ENCODE measurements around the gene SH3RF2. TPM values are rescaled to one million over a fixed set of nuclear protein-coding genes. Genes with fewer than 3 reads are reported as not detected.
A peak's percentile ranks its signal among the peaks of the same experiment; 100 is the strongest.

SH3RF2 gene
- total and polyA plus RNA-seq, 2 donors (not counting 1 experiment from before 2014, with no cell fraction given): 0.53 to 1.2 TPM

- Histone ChIP-seq H3K4me1 (ENCODE audit: control insufficient read depth, extremely low read depth, insufficient read depth, low read length) (peaks cover 3% of the 10 kb centered on the region), H3K36me3 (ENCODE audit: control insufficient read depth, insufficient read depth, low read length) (no peaks in the 10 kb centered on the region), H3K4me2 (ENCODE audit: extremely low read depth, insufficient read depth, low read length) (no peak overlapping the region), H3K9ac (ENCODE audit: insufficient read depth, low read length) (no peak overlapping the region), H3K27ac (ENCODE audit: insufficient read depth, low read length) (no peak overlapping the region), H2AFZ (ENCODE audit: low read length) (no peak overlapping the region), H3K79me2 (ENCODE audit: control insufficient read depth, insufficient read depth, low read length) (no peaks in the 10 kb centered on the region), H3K9me3 (ENCODE audit: control insufficient read depth, insufficient read depth, low read depth, low read length) (no peaks in the 10 kb centered on the region), H4K20me1 (ENCODE audit: control insufficient read depth, extremely low read depth, insufficient read depth, low read length) (no peaks in the 10 kb centered on the region), H3K27me3 (ENCODE audit: control insufficient read depth, insufficient read depth, low read length) (no peaks in the 10 kb centered on the region), H3K4me3 (replicated peaks in 1 of 4; ENCODE audit: control extremely low read depth in 1 of 4, insufficient read depth in 1 of 4, low read depth in 3 of 4, low read length in 4 of 4) (no peak overlapping the region)
- TF ChIP-seq, protein P1, sequence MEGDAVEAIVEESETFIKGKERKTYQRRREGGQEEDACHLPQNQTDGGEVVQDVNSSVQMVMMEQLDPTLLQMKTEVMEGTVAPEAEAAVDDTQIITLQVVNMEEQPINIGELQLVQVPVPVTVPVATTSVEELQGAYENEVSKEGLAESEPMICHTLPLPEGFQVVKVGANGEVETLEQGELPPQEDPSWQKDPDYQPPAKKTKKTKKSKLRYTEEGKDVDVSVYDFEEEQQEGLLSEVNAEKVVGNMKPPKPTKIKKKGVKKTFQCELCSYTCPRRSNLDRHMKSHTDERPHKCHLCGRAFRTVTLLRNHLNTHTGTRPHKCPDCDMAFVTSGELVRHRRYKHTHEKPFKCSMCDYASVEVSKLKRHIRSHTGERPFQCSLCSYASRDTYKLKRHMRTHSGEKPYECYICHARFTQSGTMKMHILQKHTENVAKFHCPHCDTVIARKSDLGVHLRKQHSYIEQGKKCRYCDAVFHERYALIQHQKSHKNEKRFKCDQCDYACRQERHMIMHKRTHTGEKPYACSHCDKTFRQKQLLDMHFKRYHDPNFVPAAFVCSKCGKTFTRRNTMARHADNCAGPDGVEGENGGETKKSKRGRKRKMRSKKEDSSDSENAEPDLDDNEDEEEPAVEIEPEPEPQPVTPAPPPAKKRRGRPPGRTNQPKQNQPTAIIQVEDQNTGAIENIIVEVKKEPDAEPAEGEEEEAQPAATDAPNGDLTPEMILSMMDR (conservative IDR thresholded peaks at IDR 0.05 in 1 of 2, IDR thresholded peaks at IDR 0.05 in 1 of 2; ENCODE audit: low read depth in 1 of 2, low read length in 2 of 2): no peak
- no peak for TF ChIP-seq EZH2 (IDR thresholded peaks at IDR 0.05; ENCODE audit: low read length, missing control alignments)
- no peak for DNase-seq (ENCODE audit: low read depth in 2 of 2)
These were observed 13.0 kb upstream of the SH3RF2 start for GRCh38 chr5:145923405-145923804.

DNA sequence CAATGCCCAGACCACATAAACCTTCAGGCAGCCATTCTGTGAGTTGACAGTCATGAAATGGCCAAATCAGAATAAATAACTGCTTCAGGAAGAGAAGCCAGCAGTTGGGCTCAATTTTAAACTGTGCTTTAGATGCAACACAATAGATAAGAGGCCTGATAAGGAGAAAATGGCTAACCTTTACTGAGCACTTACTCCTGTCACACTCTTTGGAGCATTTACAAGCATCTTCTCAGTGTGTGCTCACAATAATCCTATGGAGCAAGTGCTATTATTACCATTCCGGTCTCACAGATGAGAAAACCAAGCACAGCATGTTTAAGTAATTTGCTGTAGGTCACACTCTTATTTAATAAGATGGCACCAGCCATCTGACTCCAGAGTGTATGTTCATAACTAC, 11.5 kb upstream of the SH3RF2 start:
- no peak overlapping the region for H3K27ac ChIP-seq (ENCODE audit: insufficient read depth, low read length)
- H3K9me3 ChIP-seq (ENCODE audit: control insufficient read depth, insufficient read depth, low read depth, low read length): no peaks in the 10 kb centered on the region
- peaks cover 3% of the 10 kb centered on the region for H3K4me1 ChIP-seq (ENCODE audit: control insufficient read depth, extremely low read depth, insufficient read depth, low read length)
- no peak for TF ChIP-seq EZH2 (IDR thresholded peaks at IDR 0.05; ENCODE audit: low read length, missing control alignments)
- TF ChIP-seq, protein P1 (conservative IDR thresholded peaks at IDR 0.05 in 1 of 2, IDR thresholded peaks at IDR 0.05 in 1 of 2; ENCODE audit: low read depth in 1 of 2, low read length in 2 of 2): no peak
- H4K20me1 ChIP-seq (ENCODE audit: control insufficient read depth, extremely low read depth, insufficient read depth, low read length): no peaks in the 10 kb centered on the region
- no peaks in the 10 kb centered on the region for H3K27me3 ChIP-seq (ENCODE audit: control insufficient read depth, insufficient read depth, low read length)
- H3K4me3 ChIP-seq (replicated peaks in 1 of 4; ENCODE audit: control extremely low read depth in 1 of 4, insufficient read depth in 1 of 4, low read depth in 3 of 4, low read length in 4 of 4): no peak overlapping the region
- DNase-seq (ENCODE audit: low read depth in 2 of 2): no peak
- no peaks in the 10 kb centered on the region for H3K36me3 ChIP-seq (ENCODE audit: control insufficient read depth, insufficient read depth, low read length)
- no peak overlapping the region for H3K4me2 ChIP-seq (ENCODE audit: extremely low read depth, insufficient read depth, low read length)
- no peak overlapping the region for H3K9ac ChIP-seq (ENCODE audit: insufficient read depth, low read length)
- H2AFZ ChIP-seq (ENCODE audit: low read length): no peak overlapping the region
- H3K79me2 ChIP-seq (ENCODE audit: control insufficient read depth, insufficient read depth, low read length): no peaks in the 10 kb centered on the region

DNA sequence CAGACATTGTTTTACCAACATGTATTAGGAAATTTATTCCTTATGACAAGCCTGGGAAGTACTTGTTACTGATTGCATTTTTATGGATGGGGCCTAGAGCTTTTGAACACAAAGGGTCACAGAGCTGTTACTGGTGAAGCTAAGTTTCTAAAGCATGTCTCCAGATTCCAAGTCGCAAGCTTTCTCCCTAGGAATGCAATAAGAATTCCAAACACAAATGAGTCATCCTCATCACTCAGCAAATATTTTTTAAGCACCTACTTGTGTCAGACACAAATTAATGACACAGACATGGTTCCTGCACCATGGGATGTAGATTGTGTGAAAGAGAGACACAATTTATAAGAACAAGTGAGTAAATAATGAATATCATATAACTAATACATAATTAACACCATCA, 11.0 kb upstream of the SH3RF2 start:
- peaks cover 3% of the 10 kb centered on the region for H3K4me1 ChIP-seq (ENCODE audit: control insufficient read depth, extremely low read depth, insufficient read depth, low read length)
- H3K9ac ChIP-seq (ENCODE audit: insufficient read depth, low read length): no peak overlapping the region
- no peak for TF ChIP-seq EZH2 (IDR thresholded peaks at IDR 0.05; ENCODE audit: low read length, missing control alignments)
- TF ChIP-seq, protein P1 (conservative IDR thresholded peaks at IDR 0.05 in 1 of 2, IDR thresholded peaks at IDR 0.05 in 1 of 2; ENCODE audit: low read depth in 1 of 2, low read length in 2 of 2): no peak
- H2AFZ ChIP-seq (ENCODE audit: low read length): no peak overlapping the region
- H3K4me2 ChIP-seq (ENCODE audit: extremely low read depth, insufficient read depth, low read length): no peak overlapping the region
- no peak overlapping the region for H3K4me3 ChIP-seq (replicated peaks in 1 of 4; ENCODE audit: control extremely low read depth in 1 of 4, insufficient read depth in 1 of 4, low read depth in 3 of 4, low read length in 4 of 4)
- no peaks in the 10 kb centered on the region for H3K27me3 ChIP-seq (ENCODE audit: control insufficient read depth, insufficient read depth, low read length)
- no peaks in the 10 kb centered on the region for H3K36me3 ChIP-seq (ENCODE audit: control insufficient read depth, insufficient read depth, low read length)
- peak; percentile 83 to 98 for DNase-seq (ENCODE audit: low read depth in 2 of 2)
- H3K79me2 ChIP-seq (ENCODE audit: control insufficient read depth, insufficient read depth, low read length): no peaks in the 10 kb centered on the region
- H3K9me3 ChIP-seq (ENCODE audit: control insufficient read depth, insufficient read depth, low read depth, low read length): no peaks in the 10 kb centered on the region
- H3K27ac ChIP-seq (ENCODE audit: insufficient read depth, low read length): no peak overlapping the region
- no peaks in the 10 kb centered on the region for H4K20me1 ChIP-seq (ENCODE audit: control insufficient read depth, extremely low read depth, insufficient read depth, low read length)
